ENCODE measurements around the gene CHTF8.
"Not testable (repeated sequence)": the region's sequence is repeated elsewhere in the genome, so short reads cannot be mapped to it uniquely, and the experiment has no call there.

DNA sequence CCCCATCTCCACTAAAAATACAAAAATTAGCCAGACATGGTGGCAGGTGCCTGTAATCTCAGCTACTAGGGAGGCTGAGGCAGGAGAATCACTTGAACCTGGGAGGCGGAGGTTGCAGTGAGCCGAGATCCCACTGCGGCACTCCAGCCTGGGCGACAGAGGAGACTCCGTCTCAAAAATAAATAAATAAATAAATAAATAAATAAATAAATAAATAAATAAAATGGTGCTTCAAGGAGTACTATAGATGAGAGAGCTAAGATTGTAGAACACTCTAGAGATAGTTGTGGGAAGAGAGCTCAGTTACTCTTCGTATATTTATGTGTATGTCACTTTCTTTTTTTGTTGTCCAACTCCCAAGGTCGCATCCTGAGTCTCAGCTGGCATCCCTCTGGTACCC lies 7.1 kb upstream of the CHTF8 start:
- TF ChIP-seq, protein P1, sequence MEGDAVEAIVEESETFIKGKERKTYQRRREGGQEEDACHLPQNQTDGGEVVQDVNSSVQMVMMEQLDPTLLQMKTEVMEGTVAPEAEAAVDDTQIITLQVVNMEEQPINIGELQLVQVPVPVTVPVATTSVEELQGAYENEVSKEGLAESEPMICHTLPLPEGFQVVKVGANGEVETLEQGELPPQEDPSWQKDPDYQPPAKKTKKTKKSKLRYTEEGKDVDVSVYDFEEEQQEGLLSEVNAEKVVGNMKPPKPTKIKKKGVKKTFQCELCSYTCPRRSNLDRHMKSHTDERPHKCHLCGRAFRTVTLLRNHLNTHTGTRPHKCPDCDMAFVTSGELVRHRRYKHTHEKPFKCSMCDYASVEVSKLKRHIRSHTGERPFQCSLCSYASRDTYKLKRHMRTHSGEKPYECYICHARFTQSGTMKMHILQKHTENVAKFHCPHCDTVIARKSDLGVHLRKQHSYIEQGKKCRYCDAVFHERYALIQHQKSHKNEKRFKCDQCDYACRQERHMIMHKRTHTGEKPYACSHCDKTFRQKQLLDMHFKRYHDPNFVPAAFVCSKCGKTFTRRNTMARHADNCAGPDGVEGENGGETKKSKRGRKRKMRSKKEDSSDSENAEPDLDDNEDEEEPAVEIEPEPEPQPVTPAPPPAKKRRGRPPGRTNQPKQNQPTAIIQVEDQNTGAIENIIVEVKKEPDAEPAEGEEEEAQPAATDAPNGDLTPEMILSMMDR (IDR thresholded peaks at IDR 0.05) = not testable (repeated sequence)
- not testable (repeated sequence) for TF ChIP-seq EP300 (IDR thresholded peaks at IDR 0.05; ENCODE audit: borderline replicate concordance in 1 of 2, low read depth in 1 of 2, low read length in 1 of 2); TEAD4 (IDR thresholded peaks at IDR 0.05; ENCODE audit: borderline replicate concordance, insufficient read depth); RAD21 (IDR thresholded peaks at IDR 0.05; ENCODE audit: low read length); POLR2AphosphoS5 (IDR thresholded peaks at IDR 0.05; ENCODE audit: low read depth, low read length); RCOR1 (IDR thresholded peaks at IDR 0.05; ENCODE audit: low read length); EZH2phosphoT487 (IDR thresholded peaks at IDR 0.05; ENCODE audit: borderline replicate concordance, low read depth); GABPA (IDR thresholded peaks at IDR 0.05; ENCODE audit: low read depth); YY1 (IDR thresholded peaks at IDR 0.05; ENCODE audit: low read depth); USF2 (IDR thresholded peaks at IDR 0.05; ENCODE audit: borderline replicate concordance, low read depth, low read length); NFIC (IDR thresholded peaks at IDR 0.05; ENCODE audit: borderline replicate concordance)
- TF ChIP-seq, protein P2, sequence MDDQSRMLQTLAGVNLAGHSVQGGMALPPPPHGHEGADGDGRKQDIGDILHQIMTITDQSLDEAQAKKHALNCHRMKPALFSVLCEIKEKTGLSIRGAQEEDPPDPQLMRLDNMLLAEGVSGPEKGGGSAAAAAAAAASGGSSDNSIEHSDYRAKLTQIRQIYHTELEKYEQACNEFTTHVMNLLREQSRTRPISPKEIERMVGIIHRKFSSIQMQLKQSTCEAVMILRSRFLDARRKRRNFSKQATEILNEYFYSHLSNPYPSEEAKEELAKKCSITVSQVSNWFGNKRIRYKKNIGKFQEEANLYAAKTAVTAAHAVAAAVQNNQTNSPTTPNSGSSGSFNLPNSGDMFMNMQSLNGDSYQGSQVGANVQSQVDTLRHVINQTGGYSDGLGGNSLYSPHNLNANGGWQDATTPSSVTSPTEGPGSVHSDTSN (IDR thresholded peaks at IDR 0.05) = not testable (repeated sequence)

Data from SK-N-SH (cell line).